H9 (cell line): Measurements from ENCODE around the gene PUS10. TPM values are rescaled to one million over a fixed set of nuclear protein-coding genes. Genes with fewer than 3 reads are reported as not detected.
"Not testable (repeated sequence)": the region's sequence is repeated elsewhere in the genome, so short reads cannot be mapped to it uniquely, and the experiment has no call there.

Experiments
- DNase-seq: peaks from one replicate; pipeline ENCODE4 v3.0.0-alpha.2; 2017
- H2AFZ ChIP-seq: one replicate; pipeline ENCODE4 v1.6.1; 2013; ENCODE audit warnings: mild to moderate bottlenecking, low read length, control low read depth, moderate library complexity
- H2AK5ac ChIP-seq: 2 replicates; pipeline ENCODE4 v1.6.1; 2013; ENCODE audit warnings: low read length, control low read depth, mixed read lengths; ENCODE audit not compliant: insufficient read length
- H2BK120ac ChIP-seq: one replicate; pipeline ENCODE4 v1.6.1; 2013; ENCODE audit warnings: low read depth, mild to moderate bottlenecking, low read length, control low read depth, inconsistent platforms; ENCODE audit not compliant: poor library complexity, severe bottlenecking
- H2BK12ac ChIP-seq: 2 replicates; pipeline ENCODE4 v1.6.1; 2013; ENCODE audit warnings: low read length, control low read depth, mixed read lengths, low read depth; ENCODE audit not compliant: insufficient read length
- H2BK15ac ChIP-seq: 2 replicates; pipeline ENCODE4 v1.6.1; 2013; ENCODE audit warnings: low read depth, low read length, control low read depth
- H2BK20ac ChIP-seq: one replicate; pipeline ENCODE4 v1.6.1; 2013; ENCODE audit warnings: low read depth, mild to moderate bottlenecking, low read length, control low read depth, inconsistent platforms; ENCODE audit not compliant: poor library complexity, severe bottlenecking
- H2BK5ac ChIP-seq: 2 replicates; pipeline ENCODE4 v1.6.1; 2013; ENCODE audit warnings: low read length, control low read depth, mixed read lengths; ENCODE audit not compliant: insufficient read length
- H3K14ac ChIP-seq: 2 replicates; pipeline ENCODE4 v1.6.1; 2013; ENCODE audit warnings: low read length, control low read depth; ENCODE audit not compliant: insufficient read depth
- H3K18ac ChIP-seq: 2 replicates; pipeline ENCODE4 v1.6.1; 2013; ENCODE audit warnings: low read depth, mild to moderate bottlenecking, mixed read lengths, low read length, control low read depth; ENCODE audit not compliant: insufficient read length
- H3K23ac ChIP-seq: 2 replicates; pipeline ENCODE4 v1.6.1; 2013; ENCODE audit warnings: low read length, control low read depth, mixed read lengths, low read depth; ENCODE audit not compliant: insufficient read length
- H3K23me2 ChIP-seq: 2 replicates; pipeline ENCODE4 v1.6.1; 2013; ENCODE audit warnings: low read depth, mild to moderate bottlenecking, mixed read lengths, low read length, control low read depth; ENCODE audit not compliant: insufficient read length, poor library complexity, severe bottlenecking
- H3K27ac ChIP-seq: 2 replicates; pipeline ENCODE4 v1.5.1; 2013; ENCODE audit warnings: low read length, control low read depth, mixed read lengths, low read depth; ENCODE audit not compliant: insufficient read length
- H3K27me3 ChIP-seq: 2 replicates; pipeline ENCODE4 v1.6.1; 2013; ENCODE audit warnings: low read length, control low read depth, inconsistent platforms; ENCODE audit not compliant: insufficient read depth
- H3K4ac ChIP-seq: 2 replicates; pipeline ENCODE4 v1.6.1; 2013; ENCODE audit warnings: low read depth, mild to moderate bottlenecking, control low read depth, inconsistent platforms, low read length, moderate library complexity
- H3K4me1 ChIP-seq: 2 replicates; pipeline ENCODE4 v1.6.1; 2013; ENCODE audit warnings: low read length, control low read depth, inconsistent platforms; ENCODE audit not compliant: insufficient read depth
- H3K4me2 ChIP-seq: 2 replicates; pipeline ENCODE4 v1.6.1; 2013; ENCODE audit warnings: low read length, control low read depth, mixed read lengths; ENCODE audit not compliant: insufficient read length, insufficient read depth
- H3K56ac ChIP-seq: 2 replicates; pipeline ENCODE4 v1.6.1; 2013; ENCODE audit warnings: low read depth, mild to moderate bottlenecking, mixed read lengths, low read length, control low read depth; ENCODE audit not compliant: insufficient read length
- H3K79me1 ChIP-seq: 2 replicates; pipeline ENCODE4 v1.6.1; 2013; ENCODE audit warnings: low read depth, mild to moderate bottlenecking, moderate library complexity, low read length, control low read depth, inconsistent platforms; ENCODE audit not compliant: insufficient read depth, poor library complexity, severe bottlenecking
- H3K79me2 ChIP-seq: 2 replicates; pipeline ENCODE4 v1.6.1; 2013; ENCODE audit warnings: low read length, control low read depth, inconsistent platforms; ENCODE audit not compliant: insufficient read depth
- H3K9ac ChIP-seq: 2 replicates; pipeline ENCODE4 v1.6.1; 2013; ENCODE audit warnings: low read length, control low read depth, mixed read lengths; ENCODE audit not compliant: insufficient read length; ENCODE audit errors: extremely low read depth
- H3K9me3 ChIP-seq: one replicate; pipeline ENCODE4 v1.6.1; 2013; ENCODE audit warnings: low read depth, low read length, inconsistent platforms; ENCODE audit not compliant: control insufficient read depth
- H3T11ph ChIP-seq: one replicate; pipeline ENCODE4 v1.6.1; 2013; ENCODE audit warnings: mild to moderate bottlenecking, low read length, control low read depth, inconsistent platforms
- H4K20me1 ChIP-seq: one replicate; pipeline ENCODE4 v1.6.1; 2013; ENCODE audit not compliant: control insufficient read depth, insufficient read length, insufficient read depth
- H4K5ac ChIP-seq: 2 replicates; pipeline ENCODE4 v1.6.1; 2013; ENCODE audit warnings: low read depth, mild to moderate bottlenecking, mixed read lengths, low read length, control low read depth; ENCODE audit not compliant: insufficient read length
- H4K8ac ChIP-seq: replicated peaks from 2 replicates; pipeline ENCODE4 v1.6.1; 2013; ENCODE audit warnings: low read length, control low read depth, mixed read lengths, low read depth; ENCODE audit not compliant: insufficient read length
- H4K91ac ChIP-seq: 2 replicates; pipeline ENCODE4 v1.6.1; 2013; ENCODE audit warnings: low read depth, mild to moderate bottlenecking, moderate library complexity, mixed read lengths, low read length, control low read depth; ENCODE audit not compliant: insufficient read length
- H3K27ac Mint-ChIP-seq, 3 experiments: 2 replicates in 2 of 3; 3 replicates in 1 of 3; pipeline ENCODE4 v1.8.0; 2020 to 2021; ENCODE audit warnings: mixed read lengths in 3 of 3, mild to moderate bottlenecking in 1 of 3, moderate library complexity in 1 of 3
- H3K27me3 Mint-ChIP-seq: 2 replicates; pipeline ENCODE4 v1.8.0; 2021; ENCODE audit warnings: low read depth, mild to moderate bottlenecking, moderate library complexity, mixed read lengths
- H3K36me3 Mint-ChIP-seq, 3 experiments: 2 replicates in 2 of 3; 3 replicates in 1 of 3; pipeline ENCODE4 v1.8.0; 2020 to 2021; ENCODE audit warnings: low read depth in 3 of 3, mixed read lengths in 3 of 3; ENCODE audit not compliant: insufficient read depth in 1 of 3
- H3K4me1 Mint-ChIP-seq, 2 experiments: 2 replicates each; pipeline ENCODE4 v1.8.0; 2020; ENCODE audit warnings: mixed read lengths in 2 of 2
- H3K4me3 Mint-ChIP-seq, 2 experiments: 2 replicates in 1 of 2; 3 replicates in 1 of 2; pipeline ENCODE4 v1.8.0; 2020 to 2021; ENCODE audit warnings: mild to moderate bottlenecking in 2 of 2, mixed read lengths in 2 of 2, moderate library complexity in 1 of 2
- H3K9me3 Mint-ChIP-seq, 2 experiments: 2 replicates in 1 of 2; 3 replicates in 1 of 2; pipeline ENCODE4 v1.8.0; 2020; ENCODE audit warnings: mild to moderate bottlenecking in 2 of 2, mixed read lengths in 2 of 2, moderate library complexity in 1 of 2
- WGBS: extraction: QIAGEN DNeasy Blood & Tissue Kit; methylation state at CpG from one replicate; pipeline ENCODE4 v1.1.7; 2013; ENCODE audit warnings: missing lambda C conversion rate, low lambda C conversion rate, mixed read lengths; ENCODE audit not compliant: insufficient read length; ENCODE audit errors: extremely low coverage; 5-methylcytosine and 5-hydroxymethylcytosine counted together
- total RNA-seq: library from RNA; stranded (reverse); gene quantifications from 2 replicates; pipeline ENCODE4 v1.2.1, GENCODE V29; 2021

PUS10 gene
- total RNA-seq, 1 experiment from 2014 or later: 2.3 TPM

DNA sequence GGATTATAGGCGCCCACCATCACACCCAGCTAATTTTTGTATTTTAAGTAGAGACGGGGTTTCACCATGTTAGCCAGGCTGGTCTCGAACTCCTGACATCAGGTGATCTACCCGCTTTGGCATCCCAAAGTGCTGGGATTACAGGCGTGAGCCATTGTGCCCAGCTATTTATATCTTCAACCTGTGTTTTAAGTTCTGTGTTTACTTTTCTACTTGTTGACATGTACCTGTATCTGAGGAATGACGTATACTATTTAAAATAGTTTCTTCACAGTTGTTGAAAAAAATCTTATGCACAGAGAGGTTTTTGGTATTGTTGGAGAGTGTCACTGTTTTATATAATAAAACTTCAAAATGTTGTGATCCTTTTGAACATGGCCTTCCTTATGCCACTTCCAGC, 116.8 kb downstream of the PUS10 start:
- H2BK12ac ChIP-seq, H3K79me1 ChIP-seq, H2AFZ ChIP-seq, H4K20me1 ChIP-seq, H2BK5ac ChIP-seq, H3K27ac Mint-ChIP-seq, H4K8ac ChIP-seq, H3K9ac ChIP-seq, H2BK20ac ChIP-seq, DNase-seq, H4K91ac ChIP-seq, H3K23me2 ChIP-seq, H3K4me3 Mint-ChIP-seq, H3T11ph ChIP-seq, H3K4ac ChIP-seq, H3K4me1 Mint-ChIP-seq, H3K4me2 ChIP-seq, H3K14ac ChIP-seq, H2BK120ac ChIP-seq, H4K5ac ChIP-seq, H3K9me3 ChIP-seq, H3K23ac ChIP-seq, H3K9me3 Mint-ChIP-seq, H3K18ac ChIP-seq, H3K79me2 ChIP-seq, H3K27ac ChIP-seq, H2AK5ac ChIP-seq, H3K4me1 ChIP-seq, H3K27me3 ChIP-seq, H3K27me3 Mint-ChIP-seq, H3K56ac ChIP-seq, H2BK15ac ChIP-seq, H3K36me3 Mint-ChIP-seq: not testable (repeated sequence)
- no CpG with 5 or more reads among the region's 6 CpGs for WGBS
